Thymus (tissue), 11 donors: ENCODE data around the gene MYO1D. TPM values are rescaled to one million over a fixed set of nuclear protein-coding genes. Genes with fewer than 3 reads are reported as not detected.
A peak's percentile ranks its signal among the peaks of the same experiment; 100 is the strongest.

Experiments
- DNase-seq, 9 donors: peaks; one replicate each; pipeline ENCODE4 v3.0.0-alpha.2; 2013; ENCODE audit warnings: low spot score in 9 of 9, low read depth in 6 of 9, missing footprints in 1 of 9
- H3K27ac ChIP-seq, 2 donors: one replicate each; pipeline ENCODE4 v1.5.1; 2013; ENCODE audit warnings: control low read depth in 1 of 2, low read depth in 1 of 2, low read length in 1 of 2, mild to moderate bottlenecking in 1 of 2, moderate library complexity in 1 of 2
- H3K27me3 ChIP-seq, 2 donors: one replicate each; pipeline ENCODE4 v1.5.1; 2013; ENCODE audit warnings: low read length in 1 of 2; ENCODE audit not compliant: control insufficient read depth in 2 of 2, insufficient read depth in 1 of 2
- H3K36me3 ChIP-seq, 2 donors: one replicate each; pipeline ENCODE4 v1.5.1; 2013; ENCODE audit warnings: low read length in 1 of 2, mild to moderate bottlenecking in 1 of 2, moderate library complexity in 1 of 2; ENCODE audit not compliant: control insufficient read depth in 2 of 2, insufficient read depth in 2 of 2
- H3K4me1 ChIP-seq, 2 donors: one replicate each; pipeline ENCODE4 v1.5.1; 2013; ENCODE audit warnings: low read length in 2 of 2; ENCODE audit not compliant: control insufficient read depth in 2 of 2, insufficient read depth in 2 of 2
- H3K4me3 ChIP-seq, 2 donors: one replicate each; pipeline ENCODE4 v1.5.1; 2013; ENCODE audit warnings: low read length in 2 of 2, control low read depth in 1 of 2, mild to moderate bottlenecking in 1 of 2
- H3K9me3 ChIP-seq, 2 donors: one replicate each; pipeline ENCODE4 v1.5.1; 2013; ENCODE audit warnings: low read length in 1 of 2, mild to moderate bottlenecking in 1 of 2; ENCODE audit not compliant: control insufficient read depth in 2 of 2, insufficient read depth in 1 of 2
- WGBS: extraction: QIAGEN DNeasy Blood & Tissue Kit; methylation state at CpG from one replicate; pipeline ENCODE4 v1.1.7; 2013; 5-methylcytosine and 5-hydroxymethylcytosine counted together
- polyA plus RNA-seq: library from polyadenylated mRNA; stranded (reverse); fragments of 200-250 nt; gene quantifications from one replicate; pipeline ENCODE4 v1.2.3, GENCODE V29; 2013
- total RNA-seq: library from RNA; stranded (reverse); fragments of 120-200 nt; gene quantifications from one replicate; pipeline ENCODE4 v1.2.4, GENCODE V29; 2013
- donor health status: healthy.

Gene MYO1D
- total and polyA plus RNA-seq, 2 donors: 5.7 to 12.4 TPM

- DNase-seq: no peak
- WGBS: 97% methylated on average over 6 of the region's 6 CpGs
- Histone ChIP-seq H3K4me3 (no peak overlapping the region), H3K27me3 (no peaks in the 10 kb centered on the region), H3K9me3 (no peaks in the 10 kb centered on the region), H3K27ac (no peak overlapping the region), H3K4me1 (no peaks in the 10 kb centered on the region), H3K36me3 (peaks cover 75 to 83% of the 10 kb centered on the region in 2 donors)
These were observed 406.3 kb downstream of the MYO1D start for GRCh38 chr17:32470405-32471167.

DNA sequence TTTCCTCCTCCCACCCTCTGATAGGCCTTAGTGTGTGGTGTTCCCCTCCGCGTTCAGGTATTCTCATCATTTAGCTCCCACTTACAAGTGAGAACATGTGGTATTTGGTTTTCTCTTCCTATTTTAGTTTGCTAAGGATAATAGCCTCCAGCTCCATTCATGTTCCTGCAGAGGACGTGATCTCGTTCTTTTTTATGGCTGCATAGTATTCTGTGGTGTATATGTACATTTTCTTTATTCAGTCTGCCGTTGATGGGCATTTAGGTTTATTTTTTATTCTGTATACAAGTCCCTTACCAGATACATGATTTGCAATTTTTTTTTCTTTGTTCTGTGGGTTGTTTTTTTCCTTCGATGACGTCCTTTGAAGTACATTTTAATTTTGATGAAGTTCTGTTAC lies 409.0 kb downstream of the MYO1D start:
- H3K27me3 ChIP-seq: no peaks in the 10 kb centered on the region
- H3K4me1 ChIP-seq: no peaks in the 10 kb centered on the region
- H3K9me3 ChIP-seq: no peaks in the 10 kb centered on the region
- H3K4me3 ChIP-seq: no peak overlapping the region
- no peak overlapping the region for H3K27ac ChIP-seq
- WGBS: 97% methylated on average over 7 of the region's 7 CpGs
- H3K36me3 ChIP-seq: peaks cover 64 to 74% of the 10 kb centered on the region in 2 donors
- no peak for DNase-seq

- Histone ChIP-seq H3K27me3 (no peaks in the 10 kb centered on the region), H3K4me1 (no peaks in the 10 kb centered on the region), H3K36me3 (peaks cover 47 to 62% of the 10 kb centered on the region in 2 donors), H3K27ac (no peak overlapping the region), H3K9me3 (no peaks in the 10 kb centered on the region), H3K4me3 (no peak overlapping the region)
- WGBS: 100% methylated on average over 1 of the region's 1 CpG
- DNase-seq: no peak
These were observed 412.6 kb downstream of the MYO1D start for GRCh38 chr17:32464374-32464773.

- Histone ChIP-seq H3K27me3 (no peaks in the 10 kb centered on the region), H3K27ac (no peak overlapping the region), H3K4me1 (no peaks in the 10 kb centered on the region), H3K36me3 (peaks cover 50 to 61% of the 10 kb centered on the region in 2 donors), H3K9me3 (no peaks in the 10 kb centered on the region), H3K4me3 (no peak overlapping the region)
- WGBS: 99% methylated on average over 3 of the region's 3 CpGs
- no peak for DNase-seq
These were observed 413.6 kb downstream of the MYO1D start for GRCh38 chr17:32463304-32463703.

GRCh38 chr17:32461853-32462617 lies 414.9 kb downstream of the MYO1D start:
- 36% methylated on average over 1 of the region's 1 CpG for WGBS
- H3K36me3 ChIP-seq: peaks cover 50 to 58% of the 10 kb centered on the region in 2 donors
- DNase-seq: peak in 6 of 9 donors; percentile 53 to 74 (median 63)

DNA sequence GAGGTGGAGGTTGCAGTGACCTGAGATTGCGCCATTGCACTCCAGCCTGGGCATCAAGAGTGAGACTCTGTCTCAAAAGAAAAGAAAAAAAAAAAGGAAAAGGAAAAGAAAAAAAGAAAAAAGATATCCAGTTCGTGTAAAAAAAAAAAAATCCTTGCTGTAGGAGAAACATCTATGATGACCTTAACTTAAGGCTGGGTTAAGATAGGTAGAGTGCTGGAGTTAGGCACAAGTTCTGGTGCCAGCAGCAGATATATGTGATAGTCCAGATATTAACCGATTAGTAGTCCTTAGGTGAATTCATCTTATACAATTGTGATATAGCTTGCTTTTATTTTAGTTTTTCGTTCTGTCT lies 415.4 kb downstream of the MYO1D start:
- no peaks in the 10 kb centered on the region for H3K27me3 ChIP-seq
- H3K27ac ChIP-seq: no peak overlapping the region
- no peak for DNase-seq
- H3K9me3 ChIP-seq: no peaks in the 10 kb centered on the region
- H3K4me1 ChIP-seq: no peaks in the 10 kb centered on the region
- WGBS: 81% methylated on average over 4 of the region's 4 CpGs
- no peak overlapping the region for H3K4me3 ChIP-seq
- peaks cover 54 to 55% of the 10 kb centered on the region in 2 donors for H3K36me3 ChIP-seq

More at GRCh38 chr17:32461853-32462617, 414.9 kb downstream of the MYO1D start:
- no peak overlapping the region for H3K4me3 ChIP-seq
- no peak overlapping the region for H3K27ac ChIP-seq
- H3K27me3 ChIP-seq: no peaks in the 10 kb centered on the region
- H3K9me3 ChIP-seq: no peaks in the 10 kb centered on the region
- H3K4me1 ChIP-seq: no peaks in the 10 kb centered on the region

GRCh38 chr17:32460054-32460453 lies 416.9 kb downstream of the MYO1D start:
- Histone ChIP-seq H3K4me1 (no peaks in the 10 kb centered on the region), H3K27me3 (no peaks in the 10 kb centered on the region), H3K27ac (no peak overlapping the region), H3K9me3 (no peaks in the 10 kb centered on the region), H3K4me3 (no peak overlapping the region), H3K36me3 (peaks cover 53 to 56% of the 10 kb centered on the region in 2 donors)
- 96% methylated on average over 4 of the region's 4 CpGs for WGBS
- DNase-seq: no peak

DNA sequence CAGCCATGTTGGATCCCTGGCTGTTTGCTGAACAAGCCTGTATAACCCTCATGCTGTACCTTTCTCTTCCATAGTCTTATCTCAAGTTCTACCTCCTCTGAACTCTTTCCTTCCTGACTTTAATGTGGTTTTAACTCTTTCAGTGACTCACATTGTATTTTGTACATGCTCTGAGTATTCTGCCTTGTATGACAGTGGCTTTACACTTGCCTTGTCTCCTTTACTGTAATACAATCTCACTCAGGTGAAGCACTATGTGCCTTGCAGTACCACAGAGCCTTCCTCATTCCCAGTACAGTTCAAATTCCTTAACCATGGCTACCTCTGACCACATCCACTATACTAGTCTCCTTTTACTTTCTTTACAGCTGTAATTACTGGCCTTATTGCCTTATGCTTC lies 418.6 kb downstream of the MYO1D start:
- no peak overlapping the region for H3K27ac ChIP-seq
- H3K27me3 ChIP-seq: no peaks in the 10 kb centered on the region
- peaks cover 57% of the 10 kb centered on the region in 2 donors for H3K36me3 ChIP-seq
- peak in 1 of 9 donors; percentile 29 for DNase-seq
- no peak overlapping the region for H3K4me3 ChIP-seq
- H3K4me1 ChIP-seq: no peaks in the 10 kb centered on the region
- no peaks in the 10 kb centered on the region for H3K9me3 ChIP-seq

DNA sequence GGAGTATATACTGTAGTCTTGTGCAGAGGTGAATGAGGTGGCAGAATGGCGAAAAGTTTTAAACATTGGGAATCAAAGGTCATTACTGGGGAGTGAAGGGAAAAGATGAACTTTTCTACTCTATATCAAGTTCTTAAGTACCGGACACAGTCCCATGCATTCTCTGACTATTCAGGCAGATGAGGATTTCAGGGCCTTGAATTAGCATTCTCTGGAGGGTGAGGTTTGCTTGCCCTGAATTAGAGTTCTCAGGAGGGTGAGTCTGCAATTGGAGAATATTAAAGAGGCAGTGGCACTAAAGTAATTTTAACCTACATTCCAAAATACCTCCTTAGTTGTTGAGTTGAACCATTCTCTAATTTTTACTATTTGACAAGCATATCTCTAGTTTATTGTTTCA lies 423.6 kb downstream of the MYO1D start:
- Histone ChIP-seq H3K27me3 (no peaks in the 10 kb centered on the region), H3K4me3 (no peak overlapping the region), H3K36me3 (peaks cover 46 to 71% of the 10 kb centered on the region in 2 donors), H3K27ac (no peak overlapping the region), H3K4me1 (no peaks in the 10 kb centered on the region), H3K9me3 (no peaks in the 10 kb centered on the region)
- DNase-seq: no peak
- 98% methylated on average over 2 of the region's 2 CpGs for WGBS
